HepG2 (cell line): ENCODE results near the gene ABCA8.
A peak's percentile ranks its signal among the peaks of the same experiment; 100 is the strongest.

ENCODE experiments used
- CC2D1A ChIP-seq: sonication (generic); formaldehyde crosslinking; IDR thresholded peaks from 2 replicates; pipeline ENCODE4 v1.8.1; 2023; ENCODE audit warnings: mild to moderate bottlenecking, missing genetic modification reagents
- ESRRA ChIP-seq: sonication (generic); formaldehyde crosslinking; IDR thresholded peaks from 2 replicates; pipeline ENCODE4 v1.5.1; 2020; ENCODE audit warnings: mild to moderate bottlenecking, low read depth, missing genetic modification reagents
- POLR2AphosphoS5 ChIP-seq: IDR thresholded peaks from 2 replicates; pipeline ENCODE4 v1.6.1; 2012; ENCODE audit warnings: low read depth, low read length
- RBM22 ChIP-seq: fragments of 200-400 bp; formaldehyde crosslinking; optimal IDR thresholded peaks from 2 replicates; pipeline ENCODE3; 2017; ENCODE audit warnings: mild to moderate bottlenecking, low read length, moderate library complexity
- TF ChIP-seq, protein P1 (sequence below): sonication (generic); formaldehyde crosslinking; conservative IDR thresholded peaks from 2 replicates; pipeline ENCODE4 v1.4.0; 2020; ENCODE audit warnings: missing genetic modification reagents

GRCh38 chr17:68987966-68988365 is 32.8 kb upstream of the ABCA8 start:
- TF ChIP-seq RBM22, result no peak
- peak; percentile 77; the same call in 1 of the 2 replicates for TF ChIP-seq ESRRA (CRISPR knock-in tag)
- TF ChIP-seq, protein P1, sequence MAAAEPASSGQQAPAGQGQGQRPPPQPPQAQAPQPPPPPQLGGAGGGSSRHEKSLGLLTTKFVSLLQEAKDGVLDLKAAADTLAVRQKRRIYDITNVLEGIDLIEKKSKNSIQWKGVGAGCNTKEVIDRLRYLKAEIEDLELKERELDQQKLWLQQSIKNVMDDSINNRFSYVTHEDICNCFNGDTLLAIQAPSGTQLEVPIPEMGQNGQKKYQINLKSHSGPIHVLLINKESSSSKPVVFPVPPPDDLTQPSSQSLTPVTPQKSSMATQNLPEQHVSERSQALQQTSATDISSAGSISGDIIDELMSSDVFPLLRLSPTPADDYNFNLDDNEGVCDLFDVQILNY, result no peak
- TF ChIP-seq CC2D1A (CRISPR knock-in tag), result no peak
- no peak for TF ChIP-seq POLR2AphosphoS5
